GM19324 (cell line): ENCODE measurements around the gene PRKN.

Experiments used
- ATAC-seq: cut with Tn5 transposase; IDR thresholded peaks from one replicate; pipeline ENCODE4 v1.9.1; 2021; ENCODE audit warnings: mild to moderate bottlenecking, moderate library complexity; ENCODE audit not compliant: unreplicated experiment, low FRiP score

Gene PRKN

GRCh38 chr6:161802231-161802630 is 925.3 kb downstream of the PRKN start:
- no peak for ATAC-seq

DNA sequence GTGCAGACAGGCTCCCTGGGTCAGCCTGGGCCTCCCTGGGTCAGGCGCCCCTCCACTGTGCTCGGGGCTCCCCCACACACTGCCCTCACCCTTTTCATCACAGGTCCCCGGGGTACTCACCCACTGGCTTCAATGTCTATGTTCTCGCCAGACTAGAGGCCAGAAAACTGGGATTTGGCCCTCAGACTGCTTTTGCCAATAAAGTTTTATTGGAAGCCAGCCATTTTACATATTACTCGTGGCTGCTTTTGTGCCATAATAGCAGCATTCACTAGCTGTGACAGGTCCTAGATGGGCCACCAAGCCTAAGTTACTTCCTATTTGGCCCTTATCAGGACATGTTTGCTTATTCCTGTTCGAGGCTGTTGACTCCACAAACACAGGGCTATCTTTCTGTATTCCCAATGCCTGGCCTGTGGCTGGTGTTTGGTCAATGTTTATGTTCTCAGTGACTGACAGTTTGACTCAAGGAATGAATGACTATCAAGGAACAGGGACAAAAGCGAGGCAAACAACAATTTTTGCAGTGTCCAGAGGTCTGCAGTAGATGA is 928.6 kb downstream of the PRKN start:
- no peak for ATAC-seq

DNA sequence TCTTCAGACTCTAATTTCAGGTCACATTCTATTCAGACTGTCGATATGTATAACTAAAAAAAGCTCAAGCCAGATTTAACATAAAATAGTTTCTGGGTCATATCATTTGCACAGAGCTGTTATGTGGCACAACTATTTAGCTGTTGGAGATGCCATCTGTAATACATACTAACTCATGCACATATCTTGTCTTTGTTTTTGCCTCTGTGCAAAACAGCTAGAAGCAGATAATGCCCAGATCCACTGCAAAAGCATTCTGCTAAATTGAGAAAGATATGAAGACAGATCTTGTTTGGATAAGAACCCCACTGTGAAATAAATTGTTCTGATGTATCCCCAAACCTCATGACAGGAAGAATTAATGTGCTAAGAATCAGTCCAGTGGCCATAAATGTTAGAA is 930.9 kb downstream of the PRKN start:
- ATAC-seq, result no peak

DNA sequence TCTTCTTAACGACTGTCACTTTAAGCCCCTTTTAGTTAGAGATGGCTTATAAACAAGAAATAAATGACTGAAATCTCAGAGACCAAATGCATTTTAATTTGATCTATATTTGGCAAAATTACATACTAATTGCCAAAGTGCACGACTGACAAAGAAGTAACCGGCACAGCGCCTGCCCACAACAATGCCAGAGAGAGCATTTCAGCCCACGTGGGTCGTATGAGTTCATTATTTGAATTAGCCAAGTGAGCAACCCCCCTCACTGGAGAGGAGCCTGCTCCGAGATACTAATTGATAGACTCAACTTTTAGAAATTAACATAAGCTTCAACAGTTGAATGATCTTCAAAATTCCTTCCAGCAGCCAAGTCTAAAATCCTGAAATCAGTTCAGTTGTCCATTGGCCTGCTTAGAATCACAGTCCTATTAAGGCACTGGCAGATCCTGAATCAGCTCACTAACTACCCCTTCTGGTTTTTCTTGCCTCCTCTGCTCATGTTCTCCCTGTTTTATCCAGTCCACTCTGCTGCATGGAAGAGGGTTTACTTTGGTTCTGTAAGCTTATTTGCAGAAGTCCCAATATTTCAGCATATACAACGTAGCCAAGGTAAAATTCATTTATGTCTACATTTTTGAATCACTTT is 934.6 kb downstream of the PRKN start:
- ATAC-seq, result no peak

DNA sequence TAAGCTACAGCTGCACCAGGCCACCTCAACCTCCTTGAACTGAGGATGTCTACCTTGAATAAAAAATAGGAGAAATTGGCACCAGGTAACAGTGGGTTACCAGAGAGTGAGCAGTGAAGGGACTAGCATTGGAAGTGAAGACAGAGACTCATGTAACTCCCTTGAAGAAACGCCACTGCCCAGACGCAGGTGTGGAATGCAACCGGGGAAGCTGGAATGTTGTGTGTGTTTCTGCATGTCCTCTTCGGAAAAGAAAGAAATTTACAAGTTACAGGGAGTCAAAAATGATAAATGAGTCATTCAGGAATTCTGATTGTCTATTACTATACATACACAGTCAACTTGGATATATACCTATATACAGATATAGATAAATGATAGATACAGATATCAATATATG is 939.0 kb downstream of the PRKN start:
- ATAC-seq, result no peak

DNA sequence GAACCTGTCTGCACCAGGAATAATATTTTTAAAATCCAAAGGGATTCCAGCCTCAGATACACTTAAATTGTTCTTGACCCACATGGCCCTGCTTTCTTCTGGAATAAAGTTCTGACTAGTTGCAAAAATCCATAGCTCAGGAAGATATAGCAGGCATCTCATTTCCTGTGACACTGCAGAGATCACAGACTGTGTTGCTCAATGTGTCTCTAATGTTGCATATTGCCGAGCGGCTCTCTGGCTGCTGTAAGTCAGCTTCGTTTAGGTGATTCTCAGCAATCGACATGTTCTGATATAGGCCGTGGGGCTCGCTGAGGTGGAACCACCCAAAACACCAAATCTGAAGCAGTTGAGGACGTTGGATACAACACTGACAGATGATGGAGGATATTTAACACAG is 955.4 kb downstream of the PRKN start:
- no peak for ATAC-seq

GRCh38 chr6:161761966-161762365 is 965.6 kb downstream of the PRKN start:
- ATAC-seq, result no peak

DNA sequence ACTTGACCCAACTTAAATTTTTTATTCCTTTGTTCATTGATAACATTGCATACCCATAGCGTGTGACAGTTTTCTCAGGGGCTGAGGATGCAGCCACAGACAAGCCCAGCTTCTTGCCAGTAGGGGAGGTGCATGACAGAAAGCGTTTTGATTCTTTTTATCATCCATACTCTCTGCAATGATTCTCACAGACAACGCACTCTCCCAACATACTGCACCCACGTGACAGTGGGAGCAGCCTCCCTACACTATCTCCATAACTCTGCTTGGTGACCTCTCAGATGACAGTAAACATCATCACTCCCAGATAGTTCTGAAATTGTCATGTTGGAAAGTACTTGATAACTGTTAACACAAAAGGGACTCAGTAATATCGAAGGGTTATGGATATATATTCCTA is 972.5 kb downstream of the PRKN start:
- ATAC-seq, result no peak

DNA sequence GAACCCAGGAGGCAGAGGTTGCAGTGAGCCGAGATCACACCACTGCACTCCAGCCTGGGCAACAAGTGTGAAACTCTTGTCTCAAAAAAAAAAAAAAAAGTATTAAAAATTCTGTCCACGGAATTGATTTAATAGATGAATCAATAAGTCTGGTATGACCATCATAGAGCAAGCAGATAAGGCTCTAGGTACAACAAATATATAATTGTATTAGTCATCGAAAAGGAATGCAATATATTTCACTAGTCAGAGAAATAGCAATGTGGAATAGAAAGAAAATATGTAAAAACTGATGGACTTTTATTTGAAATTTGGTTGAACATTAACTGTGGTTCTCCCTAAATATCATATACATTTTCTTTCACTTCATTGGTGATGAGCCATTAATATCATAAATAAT is 976.9 kb downstream of the PRKN start:
- ATAC-seq, result no peak

DNA sequence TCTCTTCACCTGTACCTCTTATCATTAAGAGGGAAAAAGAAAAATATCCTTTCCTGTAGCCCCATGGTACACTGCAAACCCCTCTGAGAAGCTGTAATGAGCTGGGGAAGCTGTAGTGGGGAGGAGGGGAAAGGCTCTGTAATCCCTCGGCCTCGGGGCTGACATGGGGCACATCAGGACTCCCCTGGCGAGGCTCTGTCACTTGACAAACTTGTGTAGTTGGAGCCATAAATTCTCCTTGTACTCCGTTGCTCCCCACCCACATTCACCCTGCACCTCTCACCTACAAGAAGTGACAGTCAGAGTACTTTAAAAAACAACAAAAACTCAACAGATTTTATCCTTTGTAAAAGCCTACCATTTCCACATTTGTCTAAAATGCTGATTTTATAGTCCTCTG is 978.0 kb downstream of the PRKN start:
- ATAC-seq, result no peak

DNA sequence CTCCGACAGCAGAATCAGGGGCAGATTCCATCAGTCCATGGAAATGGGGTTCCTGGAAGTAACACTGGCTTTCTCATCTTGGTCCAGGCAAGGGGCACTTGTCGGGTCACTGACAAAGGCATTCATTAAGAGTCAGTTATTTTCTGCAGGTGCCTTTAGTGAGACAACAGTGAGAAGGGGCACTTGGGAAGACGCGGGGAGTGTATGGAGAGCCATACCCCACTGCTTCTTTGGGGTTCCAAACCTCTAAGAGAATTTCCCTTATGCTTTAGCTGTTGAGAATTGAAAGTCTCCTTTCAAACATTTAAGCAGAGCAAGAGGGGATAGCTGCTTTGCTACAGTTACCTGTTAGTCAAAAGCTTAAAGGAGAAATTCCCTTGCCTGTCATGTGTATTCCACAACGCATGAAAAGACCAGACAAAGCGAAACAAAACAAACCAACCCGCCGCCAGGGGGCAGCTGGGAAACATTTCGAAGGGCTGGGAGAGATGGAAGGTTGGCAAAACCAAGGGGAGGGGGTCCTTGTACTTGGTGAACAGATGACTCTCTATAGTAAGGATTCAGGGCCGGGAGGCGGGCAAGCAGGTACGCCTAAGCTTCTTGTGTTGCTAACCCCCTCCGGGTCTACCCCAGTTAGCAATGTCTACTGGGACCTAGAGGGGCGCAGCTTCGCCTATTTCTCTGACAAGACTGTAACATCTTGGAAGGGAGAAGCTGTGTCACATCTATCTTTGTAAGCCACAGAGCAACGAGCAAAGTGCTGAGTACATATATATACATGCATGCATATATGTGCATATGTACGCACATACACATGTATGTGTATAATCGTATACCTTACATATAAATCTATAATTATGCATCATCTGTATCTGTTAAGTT is 978.8 kb downstream of the PRKN start:
- no peak for ATAC-seq

GRCh38 chr6:161747506-161747905 is 980.1 kb downstream of the PRKN start:
- ATAC-seq, result no peak

- no peak for ATAC-seq
These were observed 981.9 kb downstream of the PRKN start for GRCh38 chr6:161745594-161746141.

GRCh38 chr6:161745128-161745527 is 982.4 kb downstream of the PRKN start:
- ATAC-seq, result no peak

GRCh38 chr6:161744211-161745067 is 983.1 kb downstream of the PRKN start:
- no peak for ATAC-seq

DNA sequence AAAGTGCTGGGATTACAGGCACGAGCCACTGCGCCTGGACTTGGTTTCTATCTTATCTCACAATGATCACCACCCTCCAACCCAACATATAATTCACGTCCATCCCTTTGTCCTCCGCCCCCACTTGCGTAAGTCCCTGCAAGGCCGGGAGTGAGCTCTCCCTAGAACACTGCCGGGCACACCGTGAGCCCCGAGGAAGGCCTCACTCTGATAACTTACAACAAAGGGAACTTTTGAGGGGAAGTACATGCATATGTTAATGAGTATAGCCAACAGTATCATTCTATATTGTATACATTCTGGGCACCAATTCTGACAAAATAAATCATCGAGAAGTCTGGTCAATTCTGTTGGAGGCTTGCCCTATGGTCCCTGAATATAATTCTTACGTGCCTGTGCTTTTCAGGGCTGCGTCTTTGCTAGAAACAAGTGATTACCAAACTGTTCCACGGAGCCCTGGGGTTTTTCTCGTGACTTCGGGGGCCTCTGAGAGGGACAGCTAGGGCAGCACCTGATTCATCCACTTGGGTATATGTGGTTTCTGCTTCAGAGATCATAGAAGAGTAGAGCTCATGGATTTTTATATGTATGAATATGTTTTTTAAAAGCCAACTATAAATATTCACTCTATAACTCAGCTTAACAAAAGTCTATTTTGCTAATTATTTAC is 983.9 kb downstream of the PRKN start:
- no peak for ATAC-seq

DNA sequence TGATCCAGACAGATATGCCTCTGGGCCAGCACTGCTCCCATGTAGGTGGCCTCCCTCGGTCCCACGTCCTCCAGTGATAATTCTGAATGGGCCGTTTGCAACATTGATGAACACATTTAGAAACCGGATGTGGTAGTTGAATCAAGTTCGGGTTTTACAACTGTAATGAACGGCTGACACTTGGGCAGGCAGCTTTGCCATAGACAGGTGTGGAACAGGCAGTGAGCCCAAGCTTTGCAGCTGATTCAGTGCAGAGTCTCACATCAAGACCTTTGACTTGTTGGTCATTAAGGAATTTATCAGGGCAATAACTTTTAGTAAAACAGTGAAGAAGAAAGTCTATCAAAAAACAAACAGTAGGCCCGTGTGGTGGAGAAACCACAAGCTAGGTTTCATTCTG is 987.1 kb downstream of the PRKN start:
- ATAC-seq, result no peak

DNA sequence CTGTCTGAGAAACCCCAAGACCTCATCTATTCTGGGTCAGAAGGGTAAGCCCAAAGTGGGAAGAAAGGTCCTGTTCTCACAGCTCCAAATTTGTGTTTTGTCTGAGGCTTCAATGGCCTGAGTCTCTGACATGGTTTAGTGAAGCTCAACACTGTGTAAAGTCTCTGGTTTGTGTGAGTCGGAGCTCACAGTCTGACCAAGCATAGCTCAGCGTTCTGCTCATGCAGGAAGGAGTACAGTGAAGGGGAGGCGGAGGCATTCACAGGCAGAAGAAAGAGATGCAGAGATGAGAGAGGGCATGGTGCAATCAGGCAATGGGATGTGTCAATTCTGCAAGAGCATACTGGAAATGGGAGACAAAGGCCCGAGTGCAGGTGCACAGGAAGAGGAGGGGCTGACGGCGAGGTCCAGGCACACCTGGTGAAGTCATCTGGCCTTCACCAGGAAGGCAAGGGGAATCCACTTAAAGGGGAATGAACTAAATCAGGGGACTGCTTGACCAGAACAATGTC is 990.7 kb downstream of the PRKN start:
- ATAC-seq, result no peak

- no peak for ATAC-seq
These were observed 991.2 kb downstream of the PRKN start for GRCh38 chr6:161736326-161736725.

GRCh38 chr6:161732594-161732993 is 995.0 kb downstream of the PRKN start:
- ATAC-seq, result no peak
